ENCODE data around the gene OR5B2. TPM values are rescaled to one million over a fixed set of nuclear protein-coding genes. Genes with fewer than 3 reads are reported as not detected.

OR5B2 gene
- total RNA-seq, 1 experiment from 2014 or later: not detected

DNA sequence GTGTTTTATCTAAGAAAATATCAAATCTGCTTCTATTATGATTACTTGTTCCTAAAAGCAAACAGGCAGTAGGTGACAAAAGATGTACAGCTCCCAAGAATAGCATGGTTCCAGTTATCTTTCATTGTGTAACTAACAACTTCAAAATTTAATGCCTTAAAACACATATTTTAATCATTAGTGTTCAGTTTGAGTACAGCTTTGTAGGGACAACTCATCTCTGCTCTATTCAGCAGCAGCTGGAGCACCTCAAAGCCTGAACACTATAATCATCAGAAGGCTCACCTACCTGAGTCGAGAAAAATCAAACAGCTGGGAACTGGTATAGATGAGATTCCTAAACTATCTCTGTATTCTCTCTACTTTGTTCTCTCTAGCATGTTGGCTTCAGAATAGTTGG is 38.4 kb upstream of the OR5B2 start (continued):
- TF ChIP-seq RORB (CRISPR knock-in tag; IDR thresholded peaks at IDR 0.05) (no peak), ESRRA (CRISPR knock-in tag; IDR thresholded peaks at IDR 0.05; ENCODE audit: borderline replicate concordance) (no peak), JUN (CRISPR knock-in tag; IDR thresholded peaks at IDR 0.05) (no peak), SP1 (CRISPR knock-in tag; conservative IDR thresholded peaks at IDR 0.05) (no peak), HMGA2 (CRISPR knock-in tag; IDR thresholded peaks at IDR 0.05) (no peak), EMX1 (CRISPR knock-in tag; IDR thresholded peaks at IDR 0.05) (no peak), TCF7 (CRISPR knock-in tag; IDR thresholded peaks at IDR 0.05; ENCODE audit: low read depth) (no peak), KAT7 (CRISPR knock-in tag; IDR thresholded peaks at IDR 0.05; ENCODE audit: borderline replicate concordance) (no peak)
- TF ChIP-seq, protein P1, sequence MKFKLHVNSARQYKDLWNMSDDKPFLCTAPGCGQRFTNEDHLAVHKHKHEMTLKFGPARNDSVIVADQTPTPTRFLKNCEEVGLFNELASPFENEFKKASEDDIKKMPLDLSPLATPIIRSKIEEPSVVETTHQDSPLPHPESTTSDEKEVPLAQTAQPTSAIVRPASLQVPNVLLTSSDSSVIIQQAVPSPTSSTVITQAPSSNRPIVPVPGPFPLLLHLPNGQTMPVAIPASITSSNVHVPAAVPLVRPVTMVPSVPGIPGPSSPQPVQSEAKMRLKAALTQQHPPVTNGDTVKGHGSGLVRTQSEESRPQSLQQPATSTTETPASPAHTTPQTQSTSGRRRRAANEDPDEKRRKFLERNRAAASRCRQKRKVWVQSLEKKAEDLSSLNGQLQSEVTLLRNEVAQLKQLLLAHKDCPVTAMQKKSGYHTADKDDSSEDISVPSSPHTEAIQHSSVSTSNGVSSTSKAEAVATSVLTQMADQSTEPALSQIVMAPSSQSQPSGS (CRISPR knock-in tag; IDR thresholded peaks at IDR 0.05; ENCODE audit: borderline replicate concordance, low read depth): no peak
- TF ChIP-seq, protein P2, sequence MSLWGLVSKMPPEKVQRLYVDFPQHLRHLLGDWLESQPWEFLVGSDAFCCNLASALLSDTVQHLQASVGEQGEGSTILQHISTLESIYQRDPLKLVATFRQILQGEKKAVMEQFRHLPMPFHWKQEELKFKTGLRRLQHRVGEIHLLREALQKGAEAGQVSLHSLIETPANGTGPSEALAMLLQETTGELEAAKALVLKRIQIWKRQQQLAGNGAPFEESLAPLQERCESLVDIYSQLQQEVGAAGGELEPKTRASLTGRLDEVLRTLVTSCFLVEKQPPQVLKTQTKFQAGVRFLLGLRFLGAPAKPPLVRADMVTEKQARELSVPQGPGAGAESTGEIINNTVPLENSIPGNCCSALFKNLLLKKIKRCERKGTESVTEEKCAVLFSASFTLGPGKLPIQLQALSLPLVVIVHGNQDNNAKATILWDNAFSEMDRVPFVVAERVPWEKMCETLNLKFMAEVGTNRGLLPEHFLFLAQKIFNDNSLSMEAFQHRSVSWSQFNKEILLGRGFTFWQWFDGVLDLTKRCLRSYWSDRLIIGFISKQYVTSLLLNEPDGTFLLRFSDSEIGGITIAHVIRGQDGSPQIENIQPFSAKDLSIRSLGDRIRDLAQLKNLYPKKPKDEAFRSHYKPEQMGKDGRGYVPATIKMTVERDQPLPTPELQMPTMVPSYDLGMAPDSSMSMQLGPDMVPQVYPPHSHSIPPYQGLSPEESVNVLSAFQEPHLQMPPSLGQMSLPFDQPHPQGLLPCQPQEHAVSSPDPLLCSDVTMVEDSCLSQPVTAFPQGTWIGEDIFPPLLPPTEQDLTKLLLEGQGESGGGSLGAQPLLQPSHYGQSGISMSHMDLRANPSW (CRISPR knock-in tag; conservative IDR thresholded peaks at IDR 0.05; ENCODE audit: low read depth): no peak
- TF ChIP-seq, protein P3, sequence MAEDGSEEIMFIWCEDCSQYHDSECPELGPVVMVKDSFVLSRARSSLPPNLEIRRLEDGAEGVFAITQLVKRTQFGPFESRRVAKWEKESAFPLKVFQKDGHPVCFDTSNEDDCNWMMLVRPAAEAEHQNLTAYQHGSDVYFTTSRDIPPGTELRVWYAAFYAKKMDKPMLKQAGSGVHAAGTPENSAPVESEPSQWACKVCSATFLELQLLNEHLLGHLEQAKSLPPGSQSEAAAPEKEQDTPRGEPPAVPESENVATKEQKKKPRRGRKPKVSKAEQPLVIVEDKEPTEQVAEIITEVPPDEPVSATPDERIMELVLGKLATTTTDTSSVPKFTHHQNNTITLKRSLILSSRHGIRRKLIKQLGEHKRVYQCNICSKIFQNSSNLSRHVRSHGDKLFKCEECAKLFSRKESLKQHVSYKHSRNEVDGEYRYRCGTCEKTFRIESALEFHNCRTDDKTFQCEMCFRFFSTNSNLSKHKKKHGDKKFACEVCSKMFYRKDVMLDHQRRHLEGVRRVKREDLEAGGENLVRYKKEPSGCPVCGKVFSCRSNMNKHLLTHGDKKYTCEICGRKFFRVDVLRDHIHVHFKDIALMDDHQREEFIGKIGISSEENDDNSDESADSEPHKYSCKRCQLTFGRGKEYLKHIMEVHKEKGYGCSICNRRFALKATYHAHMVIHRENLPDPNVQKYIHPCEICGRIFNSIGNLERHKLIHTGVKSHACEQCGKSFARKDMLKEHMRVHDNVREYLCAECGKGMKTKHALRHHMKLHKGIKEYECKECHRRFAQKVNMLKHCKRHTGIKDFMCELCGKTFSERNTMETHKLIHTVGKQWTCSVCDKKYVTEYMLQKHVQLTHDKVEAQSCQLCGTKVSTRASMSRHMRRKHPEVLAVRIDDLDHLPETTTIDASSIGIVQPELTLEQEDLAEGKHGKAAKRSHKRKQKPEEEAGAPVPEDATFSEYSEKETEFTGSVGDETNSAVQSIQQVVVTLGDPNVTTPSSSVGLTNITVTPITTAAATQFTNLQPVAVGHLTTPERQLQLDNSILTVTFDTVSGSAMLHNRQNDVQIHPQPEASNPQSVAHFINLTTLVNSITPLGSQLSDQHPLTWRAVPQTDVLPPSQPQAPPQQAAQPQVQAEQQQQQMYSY (CRISPR knock-in tag; IDR thresholded peaks at IDR 0.05): no peak
- TF ChIP-seq, protein P4, sequence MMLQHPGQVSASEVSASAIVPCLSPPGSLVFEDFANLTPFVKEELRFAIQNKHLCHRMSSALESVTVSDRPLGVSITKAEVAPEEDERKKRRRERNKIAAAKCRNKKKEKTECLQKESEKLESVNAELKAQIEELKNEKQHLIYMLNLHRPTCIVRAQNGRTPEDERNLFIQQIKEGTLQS (CRISPR knock-in tag; conservative IDR thresholded peaks at IDR 0.05): no peak
- TF ChIP-seq, protein P5, sequence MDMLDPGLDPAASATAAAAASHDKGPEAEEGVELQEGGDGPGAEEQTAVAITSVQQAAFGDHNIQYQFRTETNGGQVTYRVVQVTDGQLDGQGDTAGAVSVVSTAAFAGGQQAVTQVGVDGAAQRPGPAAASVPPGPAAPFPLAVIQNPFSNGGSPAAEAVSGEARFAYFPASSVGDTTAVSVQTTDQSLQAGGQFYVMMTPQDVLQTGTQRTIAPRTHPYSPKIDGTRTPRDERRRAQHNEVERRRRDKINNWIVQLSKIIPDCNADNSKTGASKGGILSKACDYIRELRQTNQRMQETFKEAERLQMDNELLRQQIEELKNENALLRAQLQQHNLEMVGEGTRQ (CRISPR knock-in tag; IDR thresholded peaks at IDR 0.05): no peak

- TF ChIP-seq KAT7 (CRISPR knock-in tag; IDR thresholded peaks at IDR 0.05; ENCODE audit: borderline replicate concordance) (no peak), RELA (CRISPR knock-in tag; IDR thresholded peaks at IDR 0.05; ENCODE audit: borderline replicate concordance) (no peak), ZNF671 (CRISPR knock-in tag; IDR thresholded peaks at IDR 0.05) (no peak), TEAD4 (CRISPR knock-in tag; IDR thresholded peaks at IDR 0.05) (no peak)
- ATAC-seq (no peak), DNase-seq (ENCODE audit: low spot score) (no peak)
- Mint-ChIP-seq H3K27me3 (ENCODE audit: low read depth) (no peaks in the 10 kb centered on the region), H3K9me3 (peaks cover 21% of the 10 kb centered on the region), H3K27ac (no peak overlapping the region), H3K4me3 (no peak overlapping the region), H3K36me3 (peaks cover 5% of the 10 kb centered on the region), H3K4me1 (no peaks in the 10 kb centered on the region)
- CTCF ChIA-PET: no interaction called here
- POLR2A ChIA-PET: no interaction called here
Observed at GRCh38 chr11:58465690-58466089, 37.8 kb upstream of the OR5B2 start.

GRCh38 chr11:58451585-58451984 is 23.7 kb upstream of the OR5B2 start:
- H3K36me3 Mint-ChIP-seq: no peaks in the 10 kb centered on the region
- no peak for ATAC-seq
- no peak overlapping the region for H3K4me3 Mint-ChIP-seq
- no peak for DNase-seq (ENCODE audit: low spot score)
- no peaks in the 10 kb centered on the region for H3K27me3 Mint-ChIP-seq (ENCODE audit: low read depth)
- no peak overlapping the region for H3K27ac Mint-ChIP-seq
- H3K4me1 Mint-ChIP-seq: no peaks in the 10 kb centered on the region
- CTCF ChIA-PET: no interaction called here
- POLR2A ChIA-PET: no interaction called here
- H3K9me3 Mint-ChIP-seq: peaks cover 31% of the 10 kb centered on the region
- TF ChIP-seq, protein P6, sequence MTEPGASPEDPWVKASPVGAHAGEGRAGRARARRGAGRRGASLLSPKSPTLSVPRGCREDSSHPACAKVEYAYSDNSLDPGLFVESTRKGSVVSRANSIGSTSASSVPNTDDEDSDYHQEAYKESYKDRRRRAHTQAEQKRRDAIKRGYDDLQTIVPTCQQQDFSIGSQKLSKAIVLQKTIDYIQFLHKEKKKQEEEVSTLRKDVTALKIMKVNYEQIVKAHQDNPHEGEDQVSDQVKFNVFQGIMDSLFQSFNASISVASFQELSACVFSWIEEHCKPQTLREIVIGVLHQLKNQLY (CRISPR knock-in tag; IDR thresholded peaks at IDR 0.05): no peak
- TF ChIP-seq, protein P5 (CRISPR knock-in tag; IDR thresholded peaks at IDR 0.05): no peak
- TF ChIP-seq OVOL2 (CRISPR knock-in tag; IDR thresholded peaks at IDR 0.05; ENCODE audit: borderline replicate concordance): no peak
- TF ChIP-seq MAX (CRISPR knock-in tag; IDR thresholded peaks at IDR 0.05): no peak
- TF ChIP-seq CDX4 (CRISPR knock-in tag; IDR thresholded peaks at IDR 0.05; ENCODE audit: borderline replicate concordance): no peak
- TF ChIP-seq, protein P7, sequence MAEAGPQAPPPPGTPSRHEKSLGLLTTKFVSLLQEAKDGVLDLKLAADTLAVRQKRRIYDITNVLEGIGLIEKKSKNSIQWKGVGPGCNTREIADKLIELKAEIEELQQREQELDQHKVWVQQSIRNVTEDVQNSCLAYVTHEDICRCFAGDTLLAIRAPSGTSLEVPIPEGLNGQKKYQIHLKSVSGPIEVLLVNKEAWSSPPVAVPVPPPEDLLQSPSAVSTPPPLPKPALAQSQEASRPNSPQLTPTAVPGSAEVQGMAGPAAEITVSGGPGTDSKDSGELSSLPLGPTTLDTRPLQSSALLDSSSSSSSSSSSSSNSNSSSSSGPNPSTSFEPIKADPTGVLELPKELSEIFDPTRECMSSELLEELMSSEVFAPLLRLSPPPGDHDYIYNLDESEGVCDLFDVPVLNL (CRISPR knock-in tag; IDR thresholded peaks at IDR 0.05; ENCODE audit: borderline replicate concordance, low read depth): no peak
- no peak for TF ChIP-seq ESRRA (CRISPR knock-in tag; IDR thresholded peaks at IDR 0.05; ENCODE audit: borderline replicate concordance)

All from WTC11 (cell line).